Gastrocnemius medialis (tissue), 4 donors: Measurements from ENCODE around the gene RNF214. TPM values are rescaled to one million over a fixed set of nuclear protein-coding genes. Genes with fewer than 3 reads are reported as not detected.

ENCODE experiments used
- ATAC-seq, 2 donors: fragments of 150-250 bp; one replicate each; pipeline ENCODE4 v1.9.1; 2016
- DNase-seq, 2 donors: peaks; one replicate each; pipeline ENCODE4 v3.0.0-alpha.2; 2019
- H3K27ac ChIP-seq, 4 donors: fragments of 200-600 bp; sonication (generic); 1 replicate in 1 of 4; 2 replicates in 3 of 4; pipeline ENCODE4 v1.5.1; 2016 to 2018; ENCODE audit warnings: mild to moderate bottlenecking in 2 of 4, moderate library complexity in 1 of 4
- H3K27me3 ChIP-seq, 3 donors: fragments of 200-600 bp; sonication (generic) in 2 of 3; 1 replicate in 1 of 3; 2 replicates in 2 of 3; pipeline versions ENCODE4 v1.5.1 to v1.6.0; 2016 to 2019; ENCODE audit warnings: mild to moderate bottlenecking in 1 of 3, moderate library complexity in 1 of 3
- H3K36me3 ChIP-seq, 2 donors: fragments of 200-600 bp; sonication (generic) in 1 of 2; one replicate each; pipeline ENCODE4 v1.5.1; 2017 to 2018
- H3K4me1 ChIP-seq, 2 donors: fragments of 200-600 bp; sonication (generic) in 1 of 2; one replicate each; pipeline ENCODE4 v1.5.1; 2016 to 2017; ENCODE audit warnings: mild to moderate bottlenecking in 2 of 2
- H3K4me3 ChIP-seq, 4 donors: fragments of 200-600 bp; sonication (generic) in 3 of 4; 1 replicate in 1 of 4; 2 replicates in 3 of 4; pipeline ENCODE4 v1.5.1; 2016 to 2019; ENCODE audit warnings: mild to moderate bottlenecking in 2 of 4
- H3K9me3 ChIP-seq, 3 donors: fragments of 200-600 bp; sonication (generic) in 2 of 3; 1 replicate in 1 of 3; 2 replicates in 2 of 3; pipeline ENCODE4 v1.5.1; 2016 to 2019
- CTCF ChIP-seq, 5 experiments: fragments of 450-650 bp in 3 of 5; fragments of 200-600 bp in 2 of 5; sonication (generic) in 2 of 5; IDR thresholded peaks in 4 of 5; conservative IDR thresholded peaks in 1 of 5; 1 replicate in 4 of 5; 2 replicates in 1 of 5; pipeline ENCODE4 v1.5.1; 2016 to 2019; ENCODE audit warnings: antibody characterized with exemption in 5 of 5, mild to moderate bottlenecking in 3 of 5, moderate library complexity in 3 of 5
- POLR2A ChIP-seq, 2 donors: fragments of 450-650 bp; IDR thresholded peaks; one replicate each; pipeline ENCODE4 v1.6.1; 2017; ENCODE audit warnings: antibody characterized with exemption in 2 of 2, mild to moderate bottlenecking in 2 of 2, moderate library complexity in 2 of 2
- in situ Hi-C, 4 donors: fragments of 200-750 bp; cut with MboI; loops; one replicate each; pipeline versions ENCODE4 v1.15.0 to v1.8.0; 2017; ENCODE audit warnings: low sequenced_read_pairs in 4 of 4
- intact Hi-C: fragments of 100-400 bp; cut with DNase I; formaldehyde crosslinking; loops from one replicate; pipeline ENCODE4 v1.15.1; 2023; ENCODE audit warnings: low total_unique reads
- total RNA-seq, 4 donors: library from RNA; depleted of rRNA; stranded (reverse); fragments of >200 nt; gene quantifications; one replicate each; pipeline versions ENCODE4 v1.1.0 to v1.2.3, GENCODE V29; 2016

The RNF214 gene
- total RNA-seq, 4 donors from 2014 or later, result 17.1 to 22.7 (median 19.9) TPM

- TF ChIP-seq POLR2A (IDR thresholded peaks at IDR 0.05), result no peak
- TF ChIP-seq CTCF (IDR thresholded peaks at IDR 0.05 in 4 of 5, conservative IDR thresholded peaks at IDR 0.05 in 1 of 5), result no peak
- intact Hi-C loops, result no loop called here
- ATAC-seq (peak; percentile 17 to 20), DNase-seq (peak; percentile 27 to 74)
- Histone ChIP-seq H3K9me3 (no peaks in the 10 kb centered on the region), H3K4me3 (no peak overlapping the region), H3K27me3 (no peaks in the 10 kb centered on the region), H3K36me3 (peaks cover 4 to 53% of the 10 kb centered on the region in 2 donors), H3K4me1 (peaks cover 45 to 46% of the 10 kb centered on the region in 2 donors), H3K27ac (peak overlapping the region; percentile 80 to 87 (median 82))
- in situ Hi-C loops, result loop anchor here (10.0 kb wide), 4 partner anchors 106 to 436 kb away; partner anchors contain the start of gene ZPR1 (in 1 of the 4)
These were observed 11.9 kb upstream of the RNF214 start for GRCh38 chr11:117220568-117220967.

- in situ Hi-C loops, result loop anchor here (10.0 kb wide), 4 partner anchors 106 to 436 kb away; partner anchors contain the start of gene ZPR1 (in 1 of the 4)
- Histone ChIP-seq H3K4me1 (peaks cover 46 to 48% of the 10 kb centered on the region in 2 donors), H3K36me3 (peaks cover 4 to 48% of the 10 kb centered on the region in 2 donors), H3K27me3 (no peaks in the 10 kb centered on the region), H3K4me3 (peak overlapping the region in 1 of 4 donors; percentile 25), H3K9me3 (no peaks in the 10 kb centered on the region), H3K27ac (peak overlapping the region; percentile 80 to 87 (median 82))
- DNase-seq (peak; percentile 60 to 86), ATAC-seq (peak; percentile 66 to 80)
- TF ChIP-seq CTCF (IDR thresholded peaks at IDR 0.05 in 4 of 5, conservative IDR thresholded peaks at IDR 0.05 in 1 of 5), result no peak
- no peak for TF ChIP-seq POLR2A (IDR thresholded peaks at IDR 0.05)
- intact Hi-C loops, result no loop called here
These were observed 11.3 kb upstream of the RNF214 start for GRCh38 chr11:117220999-117221774.

GRCh38 chr11:117221775-117222517, 10.5 kb upstream of the RNF214 start:
- Histone ChIP-seq H3K36me3 (peaks cover 4 to 46% of the 10 kb centered on the region in 2 donors), H3K27me3 (no peaks in the 10 kb centered on the region), H3K27ac (peak overlapping the region; percentile 80 to 87 (median 82)), H3K9me3 (no peaks in the 10 kb centered on the region), H3K4me3 (peak overlapping the region in 2 of 4 donors; percentile 15 to 25), H3K4me1 (peaks cover 46 to 49% of the 10 kb centered on the region in 2 donors)
- intact Hi-C loops, result no loop called here
- ATAC-seq (peak; percentile 50 to 54), DNase-seq (peak; percentile 61 to 83)
- peak in 1 of 2 donors; percentile 26 for TF ChIP-seq POLR2A (IDR thresholded peaks at IDR 0.05)
- TF ChIP-seq CTCF (IDR thresholded peaks at IDR 0.05 in 4 of 5, conservative IDR thresholded peaks at IDR 0.05 in 1 of 5), result no peak
- in situ Hi-C loops, result loop anchor here (10.0 kb wide), 4 partner anchors 107 to 437 kb away; partner anchors contain the start of gene ZPR1 (in 1 of the 4)

GRCh38 chr11:117222991-117223740, 9.3 kb upstream of the RNF214 start:
- intact Hi-C loops, result no loop called here
- no peak for DNase-seq
- TF ChIP-seq CTCF (IDR thresholded peaks at IDR 0.05 in 4 of 5, conservative IDR thresholded peaks at IDR 0.05 in 1 of 5) (no peak), POLR2A (IDR thresholded peaks at IDR 0.05) (no peak)
- no peaks in the 10 kb centered on the region for H3K9me3 ChIP-seq
- peaks cover 0 to 46% of the 10 kb centered on the region in 2 donors for H3K36me3 ChIP-seq
- no peaks in the 10 kb centered on the region for H3K27me3 ChIP-seq
- no peak for ATAC-seq
- peaks cover 46 to 49% of the 10 kb centered on the region in 2 donors for H3K4me1 ChIP-seq
- H3K27ac ChIP-seq, result peak overlapping the region; percentile 80 to 87 (median 82)
- no peak overlapping the region for H3K4me3 ChIP-seq
- in situ Hi-C loops, result loop anchor here (10.0 kb wide), 4 partner anchors 108 to 438 kb away; partner anchors contain the start of gene ZPR1 (in 1 of the 4)
